ENCODE data around the gene CACNA1C.
A peak's percentile ranks its signal among the peaks of the same experiment; 100 is the strongest.

CACNA1C gene

DNA sequence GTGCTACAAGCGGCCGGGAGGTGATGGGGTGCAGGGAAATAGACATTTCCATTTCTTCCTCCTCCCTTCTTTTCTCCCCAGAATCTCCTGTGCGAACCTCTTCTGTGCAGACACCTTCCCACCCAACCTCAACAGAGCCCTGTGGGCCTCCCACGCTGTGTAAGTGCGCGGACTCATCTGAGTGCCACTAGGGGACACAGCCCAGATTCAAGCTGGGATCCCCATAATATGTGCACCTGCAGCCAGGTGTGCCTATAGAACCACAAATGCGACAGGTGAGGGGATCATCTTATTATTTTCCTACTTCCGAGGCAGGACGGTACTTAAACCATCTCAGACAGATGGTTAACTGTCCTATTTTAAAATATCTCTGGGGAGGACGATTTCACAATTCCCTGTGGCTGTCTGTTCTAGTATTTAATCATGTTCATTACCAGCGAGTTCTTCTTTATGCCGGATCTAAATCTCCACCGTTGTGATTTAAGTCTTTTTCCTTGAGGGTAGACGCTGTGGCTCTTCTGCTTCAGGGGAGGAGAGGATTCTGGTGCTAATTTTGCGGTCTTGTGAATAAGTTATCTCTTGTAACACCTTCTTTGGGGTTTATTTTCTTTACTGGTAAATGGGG, 17.2 kb upstream of the CACNA1C start:
- DNase-seq (ENCODE audit: low read depth in 2 of 2) = no peak

- DNase-seq (ENCODE audit: low read depth in 2 of 2) = no peak
These were observed 13.8 kb upstream of the CACNA1C start for GRCh38 chr12:2039034-2039433.

DNA sequence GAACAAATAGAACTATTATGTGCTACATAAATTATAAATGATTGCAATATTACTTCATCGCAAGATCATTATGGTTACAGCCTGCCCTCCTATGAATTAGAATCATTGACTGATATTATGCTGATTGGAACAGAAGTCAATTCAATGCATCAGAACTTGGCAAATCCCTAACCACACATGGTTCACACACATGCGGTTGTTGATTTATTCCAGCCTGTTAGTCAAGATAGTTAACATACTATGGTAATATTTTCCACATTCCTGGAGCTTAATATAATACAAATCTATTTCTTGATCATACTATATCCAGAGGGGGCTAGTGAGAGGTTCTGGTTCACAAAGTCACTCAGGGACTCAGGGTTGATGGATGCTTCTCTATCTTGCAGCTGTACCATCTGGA, 9.7 kb upstream of the CACNA1C start:
- DNase-seq (ENCODE audit: low read depth in 2 of 2) = no peak

GRCh38 chr12:2044165-2044564, 8.6 kb upstream of the CACNA1C start:
- DNase-seq (ENCODE audit: low read depth in 2 of 2) = no peak

DNA sequence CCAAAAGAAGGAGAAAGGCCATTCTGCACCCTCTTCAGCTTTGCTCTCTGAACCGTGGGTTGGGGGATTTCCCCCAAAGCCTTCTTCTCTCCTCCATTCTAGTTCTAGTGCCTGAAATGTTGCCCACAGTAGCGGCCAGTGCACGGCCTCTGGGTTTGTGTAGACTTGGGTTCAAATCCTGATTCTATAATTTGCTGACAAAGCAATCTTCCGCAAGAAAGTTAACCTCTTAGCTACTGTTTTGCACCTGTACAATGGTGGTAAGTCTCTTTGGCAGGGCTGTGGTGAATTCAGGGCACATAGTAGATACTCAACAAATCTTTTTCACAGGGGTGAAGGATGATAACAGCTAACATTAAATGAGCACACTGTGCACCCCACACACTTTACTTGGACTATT, 5.8 kb upstream of the CACNA1C start:
- no peak for DNase-seq (ENCODE audit: low read depth in 2 of 2)

DNA sequence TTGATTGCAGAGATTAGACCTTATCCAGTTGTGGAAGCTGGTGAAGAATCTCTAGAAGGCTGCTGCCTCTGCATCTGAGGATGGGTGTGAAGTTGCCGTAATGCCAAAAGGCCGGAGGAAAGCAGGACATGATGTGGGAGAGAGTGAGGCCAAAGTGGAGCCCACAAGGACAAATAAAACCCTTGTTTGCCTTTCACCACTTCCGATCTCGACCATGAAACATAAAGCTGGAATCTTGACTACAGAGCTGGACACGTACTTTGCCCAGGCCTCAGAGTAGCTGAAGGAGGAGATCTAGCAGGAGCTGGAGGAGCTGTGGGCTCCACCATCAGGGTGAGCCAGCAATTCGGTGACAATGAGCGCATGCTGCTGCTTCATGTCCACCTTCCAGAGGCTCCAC, 5.0 kb upstream of the CACNA1C start:
- no peak for DNase-seq (ENCODE audit: low read depth in 2 of 2)

- no peak for DNase-seq (ENCODE audit: low read depth in 2 of 2)
These were observed 2.9 kb upstream of the CACNA1C start for GRCh38 chr12:2049604-2050540.

- no peak for DNase-seq (ENCODE audit: low read depth in 2 of 2)
These were observed 826 bp upstream of the CACNA1C start for GRCh38 chr12:2051700-2052621.

DNA sequence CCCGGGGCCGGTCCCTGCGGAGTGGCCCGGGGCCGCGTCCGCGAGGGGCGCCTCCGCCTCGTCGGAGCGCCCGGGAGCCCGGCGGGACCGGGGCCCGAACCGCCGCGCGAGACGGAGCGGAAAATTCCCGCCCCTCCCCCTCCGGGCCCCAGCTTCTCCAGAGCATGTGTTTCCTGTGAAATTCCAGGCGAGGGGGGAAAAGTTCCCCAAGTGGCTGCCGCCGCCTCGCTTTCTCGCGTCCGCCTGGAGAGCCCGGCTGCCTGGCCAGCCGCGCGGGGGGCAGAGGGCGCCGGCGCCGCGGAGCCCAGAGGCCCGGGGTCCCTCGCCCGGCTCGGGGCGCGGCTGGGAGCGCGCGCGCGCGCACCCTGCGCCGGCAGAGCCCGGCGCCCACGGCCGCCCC, 904 bp downstream of the CACNA1C start:
- DNase-seq (ENCODE audit: low read depth in 2 of 2) = no peak

DNA sequence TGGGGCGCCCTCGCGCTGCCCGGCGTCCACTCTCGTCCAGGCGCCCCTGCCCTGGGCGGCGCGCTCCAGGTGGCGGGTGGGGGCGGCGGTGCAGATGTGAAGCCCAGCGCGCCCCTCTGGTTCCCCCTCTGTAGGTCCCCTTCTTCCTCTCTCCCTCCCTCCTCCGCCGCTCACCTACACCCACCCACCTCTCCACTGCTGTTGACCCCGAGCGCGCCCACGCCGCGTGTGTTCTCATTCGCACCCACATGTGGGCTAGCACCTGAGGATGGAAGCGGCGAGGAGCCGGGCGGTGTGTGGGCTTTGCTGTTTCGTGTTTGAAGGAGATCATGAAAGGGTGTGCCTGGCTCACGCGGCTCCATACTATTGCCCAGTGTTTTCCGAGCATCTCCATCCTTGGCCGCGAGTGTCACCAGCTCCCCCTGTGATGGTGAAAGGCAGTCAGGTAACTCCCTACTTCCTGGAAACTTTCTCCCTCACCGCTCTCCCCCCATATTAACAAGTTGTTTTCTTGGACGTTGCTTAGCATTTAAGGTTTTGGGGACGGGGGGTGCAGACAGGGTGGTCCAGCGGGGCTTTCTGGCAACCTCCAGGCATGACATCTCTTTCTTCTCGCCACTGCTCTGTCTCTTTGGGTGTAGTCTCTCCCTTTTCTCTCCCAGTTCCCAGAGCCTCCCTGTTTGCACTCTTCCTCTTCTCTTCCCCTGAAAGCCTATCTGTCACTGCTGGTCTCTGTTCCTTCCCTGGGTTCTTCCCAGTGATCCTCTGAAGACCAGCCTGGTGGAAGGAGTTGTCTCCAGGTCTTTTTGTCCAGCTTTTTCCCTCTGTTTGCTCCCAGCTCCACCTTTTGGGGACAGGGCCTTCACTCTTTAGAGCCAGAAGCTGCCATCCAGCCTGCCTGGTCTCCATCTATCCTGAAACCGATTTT, 1.6 kb downstream of the CACNA1C start:
- DNase-seq (ENCODE audit: low read depth in 2 of 2) = no peak

DNA sequence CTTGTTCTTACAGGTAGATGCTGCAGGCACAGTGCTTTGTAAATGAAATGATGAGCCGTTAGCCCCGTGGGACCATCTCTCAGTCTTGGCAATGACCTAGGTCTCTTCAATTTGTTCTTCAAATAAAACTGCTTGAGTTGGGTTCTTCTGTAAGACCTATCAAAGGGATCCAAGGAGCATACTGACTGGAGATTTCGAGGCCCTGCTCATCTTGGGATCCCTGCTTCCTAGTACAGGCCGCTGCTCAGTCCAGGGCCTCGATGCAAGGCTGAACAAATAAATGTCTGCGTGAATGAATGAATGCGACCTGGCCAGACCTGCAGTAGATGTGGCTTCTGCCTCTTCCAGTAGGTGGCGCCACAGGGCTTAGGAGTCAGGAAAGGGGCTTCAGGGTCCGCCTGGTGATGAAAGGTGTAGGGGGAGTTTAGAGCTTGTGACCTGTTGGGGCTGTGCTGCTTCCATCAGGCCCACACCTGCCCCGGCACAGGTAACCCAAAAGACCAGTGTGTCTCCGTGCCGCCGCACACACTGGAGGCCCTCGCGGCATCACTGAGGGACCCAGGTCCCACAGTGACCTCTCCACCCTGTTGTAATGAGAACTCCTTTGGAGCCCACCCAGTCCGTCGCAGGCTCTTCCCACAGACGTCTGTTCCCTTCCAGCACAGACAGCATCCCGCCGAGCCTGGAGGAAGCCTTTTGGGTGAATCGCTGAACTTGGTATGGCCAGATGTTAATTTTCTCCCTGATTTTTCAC, 4.4 kb downstream of the CACNA1C start:
- DNase-seq (ENCODE audit: low read depth in 2 of 2) = peak in 1 of 2 experiments; percentile 34

- no peak for DNase-seq (ENCODE audit: low read depth in 2 of 2)
These were observed 5.1 kb downstream of the CACNA1C start for GRCh38 chr12:2057795-2058408.

DNA sequence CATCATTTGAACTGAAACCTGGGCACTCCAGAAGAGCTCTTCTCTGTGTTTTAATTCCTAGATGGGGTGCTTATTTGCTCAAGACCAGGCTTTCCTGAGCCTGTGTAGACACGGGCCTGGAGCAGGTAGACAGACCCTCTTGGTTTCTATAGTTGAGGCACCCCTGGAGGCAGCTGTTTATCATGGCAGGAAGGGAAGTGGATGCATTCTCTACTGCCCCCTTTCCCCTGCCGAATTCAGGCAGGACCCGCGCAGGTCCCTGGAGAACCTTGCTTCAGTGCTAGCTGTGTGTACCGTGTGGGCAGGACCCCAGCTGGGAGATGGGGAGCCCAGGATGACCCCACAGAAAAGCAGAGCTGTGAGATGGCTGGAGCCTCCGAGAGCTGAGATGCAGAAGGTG, 6.0 kb downstream of the CACNA1C start:
- DNase-seq (ENCODE audit: low read depth in 2 of 2) = no peak

- DNase-seq (ENCODE audit: low read depth in 2 of 2) = no peak
These were observed 8.6 kb downstream of the CACNA1C start for GRCh38 chr12:2061402-2061801.

GRCh38 chr12:2064071-2064507, 11.3 kb downstream of the CACNA1C start:
- DNase-seq (ENCODE audit: low read depth in 2 of 2) = no peak

GRCh38 chr12:2068653-2069052, 15.9 kb downstream of the CACNA1C start:
- DNase-seq (ENCODE audit: low read depth in 2 of 2) = no peak

- no peak for DNase-seq (ENCODE audit: low read depth in 2 of 2)
These were observed 17.8 kb downstream of the CACNA1C start for GRCh38 chr12:2070440-2071045.

- no peak for DNase-seq (ENCODE audit: low read depth in 2 of 2)
These were observed 22.0 kb downstream of the CACNA1C start for GRCh38 chr12:2074792-2075191.

- no peak for DNase-seq (ENCODE audit: low read depth in 2 of 2)
These were observed 22.9 kb downstream of the CACNA1C start for GRCh38 chr12:2075508-2076195.
